Ovary (tissue), 3 donors: ENCODE measurements around the gene TNKS2.
A peak's percentile ranks its signal among the peaks of the same experiment; 100 is the strongest.

Experiments
- CTCF ChIP-seq, 3 donors: fragments of 450-650 bp in 2 of 3; fragments of 200-600 bp in 1 of 3; IDR thresholded peaks; one replicate each; pipeline versions ENCODE4 v1.5.1 to v1.8.0; 2016 to 2022; ENCODE audit warnings: antibody characterized with exemption in 3 of 3, mild to moderate bottlenecking in 1 of 3
- POLR2A ChIP-seq: fragments of 450-650 bp; IDR thresholded peaks from one replicate; pipeline ENCODE4 v1.6.1; 2017; ENCODE audit warnings: antibody characterized with exemption, mild to moderate bottlenecking, moderate library complexity
- donor health status: DM: no; HTN: no; CAD: no.

- peak in 1 of 3 donors; percentile 11 for TF ChIP-seq CTCF (IDR thresholded peaks at IDR 0.05)
- TF ChIP-seq POLR2A, result no peak
Observed at GRCh38 chr10:91908337-91909116, 110.3 kb downstream of the TNKS2 start.
